ENCODE measurements around the gene CD163L1.

The CD163L1 gene

GRCh38 chr12:7376196-7376595, 67.8 kb downstream of the CD163L1 start:
- TF ChIP-seq CTCF (IDR thresholded peaks at IDR 0.05; ENCODE audit: low read depth, low read length, missing control alignments) = no peak
- no peak overlapping the region for H3K4me3 ChIP-seq (ENCODE audit: low read depth, low read length)
- no peak for DNase-seq (ENCODE audit: low read depth)

GRCh38 chr12:7375145-7375543, 68.8 kb downstream of the CD163L1 start:
- no peak overlapping the region for H3K4me3 ChIP-seq (ENCODE audit: low read depth, low read length)
- no peak for DNase-seq (ENCODE audit: low read depth)
- no peak for TF ChIP-seq CTCF (IDR thresholded peaks at IDR 0.05; ENCODE audit: low read depth, low read length, missing control alignments)

GRCh38 chr12:7374423-7375144, 69.4 kb downstream of the CD163L1 start:
- H3K4me3 ChIP-seq (ENCODE audit: low read depth, low read length) = no peak overlapping the region
- no peak for DNase-seq (ENCODE audit: low read depth)
- peak; percentile 67 for TF ChIP-seq CTCF (IDR thresholded peaks at IDR 0.05; ENCODE audit: low read depth, low read length, missing control alignments)

GRCh38 chr12:7373226-7373625, 70.7 kb downstream of the CD163L1 start:
- no peak for DNase-seq (ENCODE audit: low read depth)
- no peak for TF ChIP-seq CTCF (IDR thresholded peaks at IDR 0.05; ENCODE audit: low read depth, low read length, missing control alignments)
- H3K4me3 ChIP-seq (ENCODE audit: low read depth, low read length) = no peak overlapping the region

GRCh38 chr12:7369274-7369729, 74.7 kb downstream of the CD163L1 start:
- H3K4me3 ChIP-seq (ENCODE audit: low read depth, low read length) = no peak overlapping the region
- no peak for TF ChIP-seq CTCF (IDR thresholded peaks at IDR 0.05; ENCODE audit: low read depth, low read length, missing control alignments)
- no peak for DNase-seq (ENCODE audit: low read depth)

GRCh38 chr12:7362734-7363133, 81.2 kb downstream of the CD163L1 start:
- DNase-seq (ENCODE audit: low read depth) = no peak
- TF ChIP-seq CTCF (IDR thresholded peaks at IDR 0.05; ENCODE audit: low read depth, low read length, missing control alignments) = no peak
- H3K4me3 ChIP-seq (ENCODE audit: low read depth, low read length) = no peak overlapping the region

GRCh38 chr12:7361265-7361664, 82.7 kb downstream of the CD163L1 start:
- no peak overlapping the region for H3K4me3 ChIP-seq (ENCODE audit: low read depth, low read length)
- no peak for TF ChIP-seq CTCF (IDR thresholded peaks at IDR 0.05; ENCODE audit: low read depth, low read length, missing control alignments)
- no peak for DNase-seq (ENCODE audit: low read depth)

Data from GM12864 (cell line).